ENCODE results near the gene ADAMTS5.

DNA sequence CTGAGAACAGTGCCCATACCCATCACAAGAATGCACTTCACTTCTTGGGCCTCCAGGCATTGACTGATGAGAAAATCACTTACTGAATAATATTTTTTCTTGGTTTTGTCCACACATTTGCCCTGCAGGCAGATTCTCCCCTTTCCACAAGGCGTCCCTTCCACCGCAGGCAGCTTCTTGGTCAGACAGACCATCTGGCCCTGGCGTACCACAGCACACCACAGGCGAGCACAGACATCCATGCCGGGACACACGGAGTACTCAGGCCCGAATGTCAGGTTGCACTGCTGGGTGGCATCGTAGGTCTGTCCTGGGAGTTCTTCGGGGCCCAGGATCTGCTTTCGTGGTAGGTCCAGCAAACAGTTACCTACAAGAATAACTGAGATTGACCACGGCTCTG, 32.5 kb downstream of the ADAMTS5 start:
- TF ChIP-seq, protein P1, sequence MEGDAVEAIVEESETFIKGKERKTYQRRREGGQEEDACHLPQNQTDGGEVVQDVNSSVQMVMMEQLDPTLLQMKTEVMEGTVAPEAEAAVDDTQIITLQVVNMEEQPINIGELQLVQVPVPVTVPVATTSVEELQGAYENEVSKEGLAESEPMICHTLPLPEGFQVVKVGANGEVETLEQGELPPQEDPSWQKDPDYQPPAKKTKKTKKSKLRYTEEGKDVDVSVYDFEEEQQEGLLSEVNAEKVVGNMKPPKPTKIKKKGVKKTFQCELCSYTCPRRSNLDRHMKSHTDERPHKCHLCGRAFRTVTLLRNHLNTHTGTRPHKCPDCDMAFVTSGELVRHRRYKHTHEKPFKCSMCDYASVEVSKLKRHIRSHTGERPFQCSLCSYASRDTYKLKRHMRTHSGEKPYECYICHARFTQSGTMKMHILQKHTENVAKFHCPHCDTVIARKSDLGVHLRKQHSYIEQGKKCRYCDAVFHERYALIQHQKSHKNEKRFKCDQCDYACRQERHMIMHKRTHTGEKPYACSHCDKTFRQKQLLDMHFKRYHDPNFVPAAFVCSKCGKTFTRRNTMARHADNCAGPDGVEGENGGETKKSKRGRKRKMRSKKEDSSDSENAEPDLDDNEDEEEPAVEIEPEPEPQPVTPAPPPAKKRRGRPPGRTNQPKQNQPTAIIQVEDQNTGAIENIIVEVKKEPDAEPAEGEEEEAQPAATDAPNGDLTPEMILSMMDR (conservative IDR thresholded peaks at IDR 0.05 in 1 of 2, IDR thresholded peaks at IDR 0.05 in 1 of 2; ENCODE audit: extremely low read depth in 1 of 2, insufficient read depth in 1 of 2, low read depth in 1 of 2, low read length in 2 of 2), result no peak
- TF ChIP-seq EZH2 (IDR thresholded peaks at IDR 0.05; ENCODE audit: borderline replicate concordance, low read length), result no peak
